Left ventricle myocardium inferior (tissue), 1 donor: ENCODE data around the gene FBXW8. TPM values are rescaled to one million over a fixed set of nuclear protein-coding genes. Genes with fewer than 3 reads are reported as not detected.

Source experiments
- DNase-seq: peaks from one replicate; pipeline ENCODE4 v3.0.0-alpha.2; 2020
- H3K27ac ChIP-seq: fragments of 200-600 bp; replicated peaks from 2 replicates; pipeline ENCODE4 v1.8.0; 2021
- H3K27me3 ChIP-seq: fragments of 200-600 bp; 2 replicates; pipeline ENCODE4 v1.8.0; 2021; ENCODE audit warnings: low read depth
- H3K36me3 ChIP-seq: fragments of 200-600 bp; 2 replicates; pipeline ENCODE4 v1.8.0; 2021
- H3K4me1 ChIP-seq: fragments of 200-600 bp; 2 replicates; pipeline ENCODE4 v1.8.0; 2021
- H3K4me3 ChIP-seq: fragments of 200-600 bp; 2 replicates; pipeline ENCODE4 v1.8.0; 2021; ENCODE audit warnings: mild to moderate bottlenecking, moderate library complexity
- H3K9me3 ChIP-seq: fragments of 200-600 bp; replicated peaks from 2 replicates; pipeline ENCODE4 v1.8.0; 2021
- CTCF ChIP-seq: fragments of 200-600 bp; IDR thresholded peaks from 2 replicates; pipeline ENCODE4 v1.8.0; 2021; ENCODE audit warnings: antibody characterized with exemption, mild to moderate bottlenecking, borderline replicate concordance
- intact Hi-C: fragments of 100-400 bp; cut with micrococcal nuclease; formaldehyde crosslinking; loops from one replicate; pipeline ENCODE4 v1.11.0; 2022
- total RNA-seq: library from RNA; stranded (reverse); fragmentation: NEBNext Ultra II Directional; extraction: Animal tissue kit (Norgen Biotek cat#: 25700); gene quantifications from one replicate; pipeline ENCODE4 v1.2.1, GENCODE V29; 2021
- donor health status: DM: no; HTN: yes; CAD: no; lungs with severe emphysema.

FBXW8 gene
- total RNA-seq, 1 donor from 2014 or later = 8.5 TPM

- H3K9me3 ChIP-seq = peaks cover 15% of the 10 kb centered on the region
- intact Hi-C loops = no loop called here
- DNase-seq = no peak
- H3K27me3 ChIP-seq = no peaks in the 10 kb centered on the region
- H3K36me3 ChIP-seq = peaks cover 51% of the 10 kb centered on the region
- H3K27ac ChIP-seq = no peak overlapping the region
- H3K4me3 ChIP-seq = no peak overlapping the region
- TF ChIP-seq CTCF = no peak
- H3K4me1 ChIP-seq = no peaks in the 10 kb centered on the region
Observed at GRCh38 chr12:117018685-117019084, 107.9 kb downstream of the FBXW8 start.

GRCh38 chr12:117019866-117020265 lies 109.1 kb downstream of the FBXW8 start:
- H3K36me3 ChIP-seq = peaks cover 52% of the 10 kb centered on the region
- intact Hi-C loops = loop anchor here (10.0 kb wide), 2 partner anchors 95 to 125 kb away; no protein-coding TSS in a partner anchor
- DNase-seq = no peak
- peaks cover under 1% of the 10 kb centered on the region for H3K4me1 ChIP-seq
- H3K4me3 ChIP-seq = no peak overlapping the region
- H3K9me3 ChIP-seq = peaks cover 3% of the 10 kb centered on the region
- H3K27ac ChIP-seq = no peak overlapping the region
- no peaks in the 10 kb centered on the region for H3K27me3 ChIP-seq
- TF ChIP-seq CTCF = no peak

GRCh38 chr12:117020536-117021220 lies 109.9 kb downstream of the FBXW8 start:
- TF ChIP-seq CTCF = no peak
- Histone ChIP-seq H3K9me3 (no peaks in the 10 kb centered on the region), H3K4me3 (no peak overlapping the region), H3K27me3 (no peaks in the 10 kb centered on the region), H3K4me1 (peaks cover 9% of the 10 kb centered on the region), H3K36me3 (peaks cover 50% of the 10 kb centered on the region), H3K27ac (no peak overlapping the region)
- intact Hi-C loops = loop anchor here (10.0 kb wide), 2 partner anchors 94 to 124 kb away; no protein-coding TSS in a partner anchor
- no peak for DNase-seq

- no peak for TF ChIP-seq CTCF
- no peak for DNase-seq
- H3K27me3 ChIP-seq = no peaks in the 10 kb centered on the region
- no peak overlapping the region for H3K4me3 ChIP-seq
- H3K27ac ChIP-seq = no peak overlapping the region
- peaks cover 26% of the 10 kb centered on the region for H3K4me1 ChIP-seq
- H3K9me3 ChIP-seq = no peaks in the 10 kb centered on the region
- intact Hi-C loops = loop anchor here (10.0 kb wide), 2 partner anchors 92 to 122 kb away; no protein-coding TSS in a partner anchor
- peaks cover 46% of the 10 kb centered on the region for H3K36me3 ChIP-seq
Observed at GRCh38 chr12:117022465-117022864, 111.7 kb downstream of the FBXW8 start.

- TF ChIP-seq CTCF = no peak
- intact Hi-C loops = loop anchor here (10.0 kb wide), 2 partner anchors 91 to 121 kb away; no protein-coding TSS in a partner anchor
- DNase-seq = no peak
Observed at GRCh38 chr12:117023998-117024960, 113.5 kb downstream of the FBXW8 start.

More at GRCh38 chr12:117023998-117024960, 113.5 kb downstream of the FBXW8 start:
- H3K27ac ChIP-seq = no peak overlapping the region
- no peak overlapping the region for H3K4me3 ChIP-seq
- no peaks in the 10 kb centered on the region for H3K9me3 ChIP-seq
- H3K27me3 ChIP-seq = no peaks in the 10 kb centered on the region
- H3K4me1 ChIP-seq = peaks cover 38% of the 10 kb centered on the region
- H3K36me3 ChIP-seq = peaks cover 55% of the 10 kb centered on the region
